HepG2 (cell line): ENCODE results near the gene INHBB. TPM values are rescaled to one million over a fixed set of nuclear protein-coding genes. Genes with fewer than 3 reads are reported as not detected.
"Not testable (repeated sequence)": the region's sequence is repeated elsewhere in the genome, so short reads cannot be mapped to it uniquely, and the experiment has no call there.

ENCODE experiments used
- ATAC-seq: fragments of 200-7000 bp; cut with Tn5 transposase; 3 replicates; pipeline ENCODE4 v1.9.1; 2020; ENCODE audit warnings: mild to moderate bottlenecking, moderate library complexity
- BruUV-seq: library from RNA; stranded (reverse); fragments of 400-500 nt; replicated peaks from 2 replicates; lab custom pipeline; 2021; lab: Mats Ljungman, UMichigan
- CTCF ChIA-PET: fragments of 300-600 bp; formaldehyde crosslinking; extraction: SDS; loops from one replicate; lab custom pipeline; 2021; ENCODE audit warnings: low total read pairs, inconsistent platforms, low intra/inter-chr PET ratio; lab: Yijun Ruan, JAX
- POLR2A ChIA-PET: fragments of 350-600 bp; sonication (Branson Sonifier 250); formaldehyde crosslinking; loops from one replicate; lab custom pipeline; 2020; ENCODE audit warnings: antibody characterized with exemption, inconsistent platforms; lab: Yijun Ruan, JAX
- DNase-seq: peaks from one replicate; pipeline ENCODE4 v3.0.0-alpha.2; 2015; ENCODE audit warnings: low spot score
- FAIRE-seq: peaks from 3 replicates; lab custom pipeline; 2011; peaks lifted over from hg19 to GRCh38; lab: Jason Lieb, UNC
- H2AFZ ChIP-seq: one replicate; pipeline ENCODE4 v1.6.1; 2011; ENCODE audit warnings: low read length, inconsistent platforms
- H3K27ac ChIP-seq: fragments of 300-600 bp; 3 replicates; pipeline ENCODE4 v1.8.0; 2011; ENCODE audit warnings: mixed run types, mild to moderate bottlenecking, mixed read lengths, low read length, inconsistent platforms; ENCODE audit not compliant: insufficient read depth; ENCODE audit errors: extremely low read length
- H3K27me3 ChIP-seq, 2 experiments: fragments of 200-600 bp in 1 of 2; 2 replicates in 1 of 2; 3 replicates in 1 of 2; pipeline versions ENCODE4 v1.6.0 to v1.8.0; 2011; ENCODE audit warnings: low read length in 2 of 2, mild to moderate bottlenecking in 2 of 2, moderate library complexity in 2 of 2, inconsistent platforms in 1 of 2; ENCODE audit not compliant: insufficient read depth in 2 of 2, control insufficient read depth in 1 of 2
- H3K36me3 ChIP-seq, 2 experiments: fragments of 200-600 bp in 1 of 2; replicated peaks in 1 of 2; 2 replicates in 1 of 2; 3 replicates in 1 of 2; pipeline versions ENCODE4 v1.5.1 to v1.8.0; 2011; ENCODE audit warnings: low read length in 2 of 2, inconsistent platforms in 1 of 2; ENCODE audit not compliant: insufficient read depth in 2 of 2, control insufficient read depth in 1 of 2
- H3K4me1 ChIP-seq: 2 replicates; pipeline ENCODE4 v1.5.1; 2012; ENCODE audit warnings: low read length, inconsistent platforms; ENCODE audit not compliant: insufficient read depth
- H3K4me2 ChIP-seq: 2 replicates; pipeline ENCODE4 v1.6.0; 2011; ENCODE audit warnings: low read depth, low read length, inconsistent platforms
- H3K4me3 ChIP-seq, 3 experiments: fragments of 200-600 bp in 1 of 3; sonication (generic), shearing (Covaris generic) in 1 of 3; replicated peaks in 1 of 3; 2 replicates each; pipeline ENCODE4 v1.5.1; 2011 to 2016; ENCODE audit warnings: low read length in 3 of 3, inconsistent platforms in 2 of 3, low read depth in 2 of 3, mild to moderate bottlenecking in 2 of 3, control low read depth in 1 of 3, mixed read lengths in 1 of 3; ENCODE audit not compliant: insufficient read depth in 1 of 3
- H3K79me2 ChIP-seq: one replicate; pipeline ENCODE4 v1.6.1; 2011; ENCODE audit warnings: low read length, inconsistent platforms; ENCODE audit not compliant: insufficient read depth
- H3K9ac ChIP-seq: 2 replicates; pipeline ENCODE4 v1.6.0; 2011; ENCODE audit warnings: mild to moderate bottlenecking, low read depth, low read length, inconsistent platforms; ENCODE audit not compliant: insufficient read depth
- H3K9me3 ChIP-seq: 2 replicates; pipeline ENCODE4 v1.5.1; 2012; ENCODE audit warnings: mild to moderate bottlenecking, low read length
- H4K20me1 ChIP-seq: 2 replicates; pipeline ENCODE4 v1.6.0; 2011; ENCODE audit warnings: inconsistent platforms, mild to moderate bottlenecking, low read length, moderate library complexity; ENCODE audit not compliant: insufficient read depth
- ATF7 ChIP-seq, 2 experiments: fragments of 450-650 bp in 1 of 2; sonication (generic) in 1 of 2; formaldehyde crosslinking in 1 of 2; IDR thresholded peaks; 2 replicates each; pipeline versions ENCODE4 v1.4.0 to v1.6.1; 2016 to 2020; ENCODE audit warnings: antibody characterized with exemption in 1 of 2, mild to moderate bottlenecking in 1 of 2, missing genetic modification reagents in 1 of 2
- CREB1 ChIP-seq, 2 experiments: fragments of 450-650 bp in 1 of 2; IDR thresholded peaks; 2 replicates each; pipeline ENCODE4 v1.6.1; 2016 to 2017; ENCODE audit warnings: control low read depth in 1 of 2, mild to moderate bottlenecking in 1 of 2, missing compliant biosample characterization in 1 of 2, missing genetic modification characterization in 1 of 2
- ETV5 ChIP-seq: IDR thresholded peaks from 2 replicates; pipeline ENCODE4 v1.6.1; 2018; ENCODE audit warnings: missing biosample characterization, missing genetic modification reagents, inconsistent platforms, borderline replicate concordance
- FOXK1 ChIP-seq: sonication (generic); formaldehyde crosslinking; IDR thresholded peaks from 2 replicates; pipeline ENCODE4 v1.4.0; 2020; ENCODE audit warnings: low read depth, missing genetic modification reagents, borderline replicate concordance
- GFI1 ChIP-seq: sonication (generic); formaldehyde crosslinking; IDR thresholded peaks from 2 replicates; pipeline ENCODE4 v1.5.0; 2020; ENCODE audit warnings: missing genetic modification reagents, mild to moderate bottlenecking, borderline replicate concordance
- JUN ChIP-seq: sonication (generic); formaldehyde crosslinking; IDR thresholded peaks from 2 replicates; pipeline ENCODE4 v1.4.0; 2020; ENCODE audit warnings: mild to moderate bottlenecking, missing genetic modification reagents
- MTF2 ChIP-seq: sonication (generic); formaldehyde crosslinking; IDR thresholded peaks from 2 replicates; pipeline ENCODE4 v1.5.0; 2020; ENCODE audit warnings: missing genetic modification reagents, borderline replicate concordance
- MYNN ChIP-seq: sonication (generic); formaldehyde crosslinking; IDR thresholded peaks from 2 replicates; pipeline ENCODE4 v1.4.0; 2020; ENCODE audit warnings: mild to moderate bottlenecking, low read depth, missing genetic modification reagents
- NFATC3 ChIP-seq: sonication (generic); formaldehyde crosslinking; IDR thresholded peaks from 2 replicates; pipeline ENCODE4 v1.5.1; 2020; ENCODE audit warnings: mild to moderate bottlenecking, missing genetic modification reagents
- NR3C1 ChIP-seq: sonication (generic); formaldehyde crosslinking; IDR thresholded peaks from 2 replicates; pipeline ENCODE4 v1.4.0; 2020; ENCODE audit warnings: missing genetic modification reagents
- SMAD3 ChIP-seq: sonication (generic); formaldehyde crosslinking; IDR thresholded peaks from 2 replicates; pipeline ENCODE4 v1.4.0; 2020; ENCODE audit warnings: missing genetic modification reagents
- SRY ChIP-seq: sonication (generic); formaldehyde crosslinking; IDR thresholded peaks from 2 replicates; pipeline ENCODE4 v1.8.0; 2022; ENCODE audit warnings: mild to moderate bottlenecking, missing genetic modification reagents
- TAF1 ChIP-seq: sonication (generic); formaldehyde crosslinking; IDR thresholded peaks from 2 replicates; pipeline ENCODE4 v1.4.0; 2020; ENCODE audit warnings: missing genetic modification reagents
- ZFP36L2 ChIP-seq: sonication (generic); formaldehyde crosslinking; IDR thresholded peaks from 2 replicates; pipeline ENCODE4 v1.4.0; 2020; ENCODE audit warnings: missing genetic modification reagents
- ZNF232 ChIP-seq: sonication (generic); formaldehyde crosslinking; IDR thresholded peaks from 2 replicates; pipeline ENCODE4 v1.4.0; 2020; ENCODE audit warnings: missing genetic modification reagents, borderline replicate concordance
- ZNF652 ChIP-seq: IDR thresholded peaks from 2 replicates; pipeline ENCODE4 v1.6.1; 2016; ENCODE audit warnings: low read depth, borderline replicate concordance
- ZNF75D ChIP-seq: sonication (generic); formaldehyde crosslinking; IDR thresholded peaks from 2 replicates; pipeline ENCODE4 v1.8.1; 2023; ENCODE audit warnings: missing genetic modification reagents, mild to moderate bottlenecking, borderline replicate concordance
- WGBS: methylation state at CpG from one replicate; pipeline ENCODE4 v1.1.6; 2017; ENCODE audit warnings: low lambda C conversion rate; 5-methylcytosine and 5-hydroxymethylcytosine counted together
- in situ Hi-C: cut with HindIII; loops from 2 replicates; pipeline ENCODE4 v1.10.0; 2017; ENCODE audit warnings: low pct_unique_long_range_greater_than_20kb; ENCODE audit not compliant: extremely low pct_ligation_motif_present
- intact Hi-C: fragments of 100-400 bp; cut with micrococcal nuclease; formaldehyde crosslinking; loops from one replicate; pipeline ENCODE4 v1.10.0; 2022; ENCODE audit not compliant: unreplicated experiment
- polyA plus RNA-seq, 8 experiments: library from polyadenylated mRNA; depleted of rRNA in 3 of 8; stranded (reverse) in 7 of 8; unstranded in 1 of 8; fragments of >200 nt; fragmentation: Illumina TruSeq in 4 of 8; extraction: Trizol in 4 of 8; gene quantifications; 2 replicates each; pipeline versions ENCODE4 v1.2.1 to v1.2.3, GENCODE V29; 2011 to 2016; ENCODE audit warnings: low read depth in 4 of 8, missing spikeins in 1 of 8, mixed read lengths in 1 of 8; ENCODE audit not compliant: insufficient read depth in 1 of 8
- total RNA-seq, 5 experiments: library from RNA; depleted of rRNA; stranded (reverse); fragments of >200 nt; fragmentation: Illumina TruSeq; extraction: Trizol; gene quantifications; 2 replicates each; pipeline ENCODE4 v1.2.3, GENCODE V29; 2016; ENCODE audit warnings: low read depth in 1 of 5
- TF ChIP-seq, protein P1 (sequence below): fragments of 450-650 bp; IDR thresholded peaks from 2 replicates; pipeline ENCODE4 v1.6.1; 2016

The INHBB gene
- total and polyA plus RNA-seq, 2 of the 13 experiments (the other 11 are each of a cell fraction or from before 2014, with no cell fraction given) = 0.20 to 1.7 TPM

DNA sequence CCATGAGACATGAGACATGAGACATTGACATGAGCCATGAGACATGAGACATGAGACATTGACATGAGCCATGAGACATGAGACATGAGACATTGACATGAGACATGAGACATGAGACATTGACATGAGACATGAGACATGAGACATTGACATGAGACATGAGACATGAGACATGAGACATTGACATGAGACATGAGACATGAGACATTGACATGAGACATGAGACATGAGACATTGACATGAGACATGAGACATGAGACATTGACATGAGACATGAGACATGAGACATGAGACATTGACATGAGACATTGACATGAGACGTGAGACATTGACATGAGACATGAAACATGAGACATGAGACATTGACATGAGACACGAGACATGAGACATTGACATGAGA lies 45.4 kb downstream of the INHBB start:
- peaks cover 19% of the 10 kb centered on the region for H3K4me1 ChIP-seq
- intact Hi-C loops, H3K9me3 ChIP-seq, CTCF ChIA-PET, H2AFZ ChIP-seq, in situ Hi-C loops, H4K20me1 ChIP-seq, DNase-seq, BruUV-seq, FAIRE-seq, H3K4me3 ChIP-seq, H3K36me3 ChIP-seq, H3K79me2 ChIP-seq, H3K27me3 ChIP-seq, H3K27ac ChIP-seq, POLR2A ChIA-PET, ATAC-seq, H3K9ac ChIP-seq, H3K4me2 ChIP-seq: not testable (repeated sequence)
- 21% methylated on average over 2 of the region's 2 CpGs for WGBS
- TF ChIP-seq, protein P1, sequence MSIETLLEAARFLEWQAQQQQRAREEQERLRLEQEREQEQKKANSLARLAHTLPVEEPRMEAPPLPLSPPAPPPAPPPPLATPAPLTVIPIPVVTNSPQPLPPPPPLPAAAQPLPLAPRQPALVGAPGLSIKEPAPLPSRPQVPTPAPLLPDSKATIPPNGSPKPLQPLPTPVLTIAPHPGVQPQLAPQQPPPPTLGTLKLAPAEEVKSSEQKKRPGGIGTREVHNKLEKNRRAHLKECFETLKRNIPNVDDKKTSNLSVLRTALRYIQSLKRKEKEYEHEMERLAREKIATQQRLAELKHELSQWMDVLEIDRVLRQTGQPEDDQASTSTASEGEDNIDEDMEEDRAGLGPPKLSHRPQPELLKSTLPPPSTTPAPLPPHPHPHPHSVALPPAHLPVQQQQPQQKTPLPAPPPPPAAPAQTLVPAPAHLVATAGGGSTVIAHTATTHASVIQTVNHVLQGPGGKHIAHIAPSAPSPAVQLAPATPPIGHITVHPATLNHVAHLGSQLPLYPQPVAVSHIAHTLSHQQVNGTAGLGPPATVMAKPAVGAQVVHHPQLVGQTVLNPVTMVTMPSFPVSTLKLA = peak; percentile 59

DNA sequence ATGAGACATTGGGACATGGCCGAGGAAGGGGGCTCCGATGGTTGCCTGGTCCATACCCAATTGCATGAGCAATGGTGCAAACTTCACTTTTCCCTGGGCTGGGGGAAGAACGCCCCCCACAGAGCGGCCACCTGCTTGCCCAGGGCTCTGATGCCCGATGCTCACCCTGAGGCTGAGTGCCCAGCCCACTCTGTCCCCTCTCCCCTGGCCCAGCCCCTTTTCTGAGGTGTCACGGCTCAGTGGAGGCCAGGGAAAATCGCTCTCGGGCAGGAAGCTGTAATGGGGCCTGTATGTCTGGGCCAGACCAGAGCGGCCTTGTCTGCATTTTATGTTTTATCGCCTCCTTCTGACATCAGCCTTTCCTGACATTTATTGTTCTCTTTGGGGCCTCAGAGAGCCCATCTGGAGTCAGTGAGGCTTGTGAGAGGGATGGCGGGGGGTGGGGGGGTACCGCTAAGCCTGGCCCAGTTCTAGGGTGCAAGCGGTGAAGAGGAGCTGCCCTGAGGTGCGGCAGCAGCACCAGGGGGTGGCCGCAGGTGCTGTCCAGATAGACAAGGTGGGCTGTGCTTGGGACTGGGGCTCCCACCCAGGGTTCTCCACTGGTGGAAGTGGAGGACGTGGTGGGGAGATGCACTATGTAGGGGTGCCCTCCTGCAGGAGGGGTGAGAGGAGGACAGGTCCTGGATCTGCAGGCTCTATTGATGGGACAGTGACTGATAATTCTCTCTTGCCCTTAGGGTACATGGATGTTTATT lies 46.2 kb downstream of the INHBB start:
- Histone ChIP-seq H3K27me3 (no peaks in the 10 kb centered on the region; a peak in 2 of 5 replicates), H3K4me2 (no peak overlapping the region), H3K9me3 (no peaks in the 10 kb centered on the region), H3K36me3 (no peaks in the 10 kb centered on the region), H4K20me1 (no peaks in the 10 kb centered on the region), H2AFZ (no peak overlapping the region), H3K4me1 (peaks cover 26% of the 10 kb centered on the region), H3K4me3 (no peak overlapping the region), H3K27ac (no peak overlapping the region), H3K79me2 (no peaks in the 10 kb centered on the region), H3K9ac (no peak overlapping the region)
- POLR2A ChIA-PET = no interaction called here
- CTCF ChIA-PET = no interaction called here
- BruUV-seq = no TSS peak
- intact Hi-C loops (no loop called here), in situ Hi-C loops (no loop called here)
- no peak for FAIRE-seq
- no peak for ATAC-seq
- WGBS = 61% methylated on average over 16 of the region's 16 CpGs
- no peak for DNase-seq
- no peak for TF ChIP-seq ZNF652 (CRISPR knock-in tag)
- no peak for TF ChIP-seq ZNF232 (CRISPR knock-in tag)
- TF ChIP-seq SRY (CRISPR knock-in tag) = no peak
- TF ChIP-seq NR3C1 (CRISPR knock-in tag) = no peak
- TF ChIP-seq ZFP36L2 (CRISPR knock-in tag) = no peak
- TF ChIP-seq MTF2 = no peak
- TF ChIP-seq FOXK1 (CRISPR knock-in tag) = no peak
- no peak for TF ChIP-seq ZNF75D (CRISPR knock-in tag)
- TF ChIP-seq ETV5 (CRISPR knock-in tag) = no peak
- TF ChIP-seq JUN (CRISPR knock-in tag) = no peak
- TF ChIP-seq NFATC3 (CRISPR knock-in tag) = no peak
- TF ChIP-seq TAF1 (CRISPR knock-in tag) = no peak
- no peak for TF ChIP-seq CREB1 (IDR thresholded peaks at IDR 0.05)
- TF ChIP-seq CREB1 (CRISPR knock-in tag; IDR thresholded peaks at IDR 0.05) = no peak
- no peak for TF ChIP-seq ATF7 (IDR thresholded peaks at IDR 0.05)
- TF ChIP-seq ATF7 (CRISPR knock-in tag; IDR thresholded peaks at IDR 0.05) = no peak
- no peak for TF ChIP-seq SMAD3
- TF ChIP-seq MYNN (CRISPR knock-in tag) = no peak
- TF ChIP-seq GFI1 (CRISPR knock-in tag) = no peak
